GM12878 (cell line): ENCODE results near the gene CDKL1. TPM values are rescaled to one million over a fixed set of nuclear protein-coding genes. Genes with fewer than 3 reads are reported as not detected.

Source experiments
- ATAC-seq: fragments of 200-7000 bp; cut with Tn5 transposase; 3 replicates; pipeline ENCODE4 v1.9.1; 2020; ENCODE audit warnings: mild to moderate bottlenecking, moderate library complexity
- BruUV-seq: library from RNA; stranded (reverse); fragments of 400-500 nt; replicated peaks from 2 replicates; lab custom pipeline; 2021; lab: Mats Ljungman, UMichigan
- CTCF ChIA-PET: fragments of 300-600 bp; sonication (Branson Sonifier 250); formaldehyde crosslinking; extraction: SDS; loops from one replicate; lab custom pipeline; 2021; ENCODE audit warnings: inconsistent platforms; lab: Yijun Ruan, JAX
- POLR2A ChIA-PET: fragments of 350-600 bp; formaldehyde crosslinking; extraction: SDS; loops from one replicate; lab custom pipeline; 2021; ENCODE audit warnings: inconsistent platforms; lab: Charles Lee
- RAD21 ChIA-PET: fragments of 300-600 bp; sonication (Branson Sonifier 250); formaldehyde crosslinking; loops from one replicate; lab custom pipeline; 2023; ENCODE audit warnings: antibody characterized with exemption; ENCODE audit not compliant: unreplicated experiment; lab: Charles Lee
- SMC1A ChIA-PET: fragments of 300-600 bp; sonication (Branson Sonifier 250); formaldehyde crosslinking; loops from one replicate; lab custom pipeline; 2023; ENCODE audit not compliant: unreplicated experiment, uncharacterized antibody; lab: Charles Lee
- DNase-seq: peaks from one replicate; pipeline ENCODE4 v3.0.0-alpha.2; 2011; ENCODE audit warnings: low read depth, low spot score
- FAIRE-seq: peaks from 3 replicates; lab custom pipeline; 2011; peaks lifted over from hg19 to GRCh38; lab: Jason Lieb, UNC
- H2AFZ ChIP-seq: 2 replicates; pipeline ENCODE4 v1.6.0; 2011; ENCODE audit warnings: low read depth, low read length, control low read depth; ENCODE audit not compliant: control insufficient read depth
- H3K27ac ChIP-seq: 2 replicates; pipeline ENCODE4 v1.5.1; 2011; ENCODE audit warnings: control low read depth; ENCODE audit not compliant: control insufficient read depth, insufficient read depth
- H3K27me3 ChIP-seq, 2 experiments: replicated peaks in 1 of 2; 2 replicates each; pipeline versions ENCODE4 v1.6.0 to v1.6.1; 2011; ENCODE audit warnings: low read length in 1 of 2; ENCODE audit not compliant: control insufficient read depth in 2 of 2, insufficient read depth in 2 of 2
- H3K36me3 ChIP-seq, 2 experiments: 2 replicates each; pipeline ENCODE4 v1.5.1; 2011; ENCODE audit warnings: low read length in 1 of 2; ENCODE audit not compliant: control insufficient read depth in 2 of 2, insufficient read depth in 2 of 2
- H3K4me1 ChIP-seq: 2 replicates; pipeline ENCODE4 v1.6.1; 2011; ENCODE audit warnings: mild to moderate bottlenecking, low read length, moderate library complexity, mixed read lengths; ENCODE audit not compliant: control insufficient read depth, insufficient read depth
- H3K4me2 ChIP-seq: 2 replicates; pipeline ENCODE4 v1.6.0; 2011; ENCODE audit warnings: control low read depth; ENCODE audit not compliant: control insufficient read depth, insufficient read depth
- H3K4me3 ChIP-seq: fragments of 200-600 bp; sonication (generic); 2 replicates; pipeline ENCODE4 v1.5.1; 2016
- H3K79me2 ChIP-seq: 2 replicates; pipeline ENCODE4 v1.6.0; 2011; ENCODE audit warnings: low read length; ENCODE audit not compliant: control insufficient read depth, insufficient read depth
- H3K9ac ChIP-seq: 2 replicates; pipeline ENCODE4 v1.8.0; 2011; ENCODE audit warnings: low read length, control low read depth, mixed read lengths; ENCODE audit not compliant: control insufficient read depth, insufficient read depth
- H3K9me3 ChIP-seq: replicated peaks from 3 replicates; pipeline ENCODE4 v1.5.1; 2011; ENCODE audit warnings: mild to moderate bottlenecking, low read length; ENCODE audit not compliant: control insufficient read depth, insufficient read depth
- H4K20me1 ChIP-seq: 2 replicates; pipeline ENCODE4 v1.6.0; 2011; ENCODE audit not compliant: control insufficient read depth, insufficient read depth
- ATF2 ChIP-seq: IDR thresholded peaks from 2 replicates; pipeline ENCODE4 v1.6.1; 2012; ENCODE audit warnings: low read length, inconsistent platforms
- BHLHE40 ChIP-seq, 2 experiments: fragments of 450-650 bp in 1 of 2; IDR thresholded peaks; 2 replicates each; pipeline ENCODE4 v1.6.1; 2011 to 2017; ENCODE audit warnings: low read depth in 2 of 2, borderline replicate concordance in 1 of 2, improper control_type of control experiment in 1 of 2, low read length in 1 of 2, mild to moderate bottlenecking in 1 of 2
- BMI1 ChIP-seq: fragments of 450-650 bp; IDR thresholded peaks from 2 replicates; pipeline ENCODE4 v1.6.1; 2016; ENCODE audit warnings: mild to moderate bottlenecking, moderate library complexity, borderline replicate concordance
- CBFB ChIP-seq: IDR thresholded peaks from 2 replicates; pipeline ENCODE4 v1.6.1; 2016; ENCODE audit warnings: antibody characterized with exemption, low read depth
- DPF2 ChIP-seq: fragments of 450-650 bp; IDR thresholded peaks from 2 replicates; pipeline ENCODE4 v1.6.1; 2017; ENCODE audit warnings: mild to moderate bottlenecking
- EGR1 ChIP-seq, 2 experiments: IDR thresholded peaks; 1 replicate in 1 of 2; 2 replicates in 1 of 2; pipeline ENCODE4 v1.6.1; 2011 to 2012; ENCODE audit warnings: low read depth in 2 of 2, low read length in 2 of 2, borderline replicate concordance in 1 of 2, mild to moderate bottlenecking in 1 of 2, moderate library complexity in 1 of 2
- KDM1A ChIP-seq: fragments of 200-600 bp; sonication (generic); IDR thresholded peaks from 2 replicates; pipeline ENCODE4 v1.6.1; 2016; ENCODE audit warnings: borderline replicate concordance
- KLF5 ChIP-seq: fragments of 450-650 bp; IDR thresholded peaks from 2 replicates; pipeline ENCODE4 v1.6.1; 2014; ENCODE audit warnings: mild to moderate bottlenecking; ENCODE audit not compliant: partially characterized antibody
- PAX8 ChIP-seq: fragments of 450-650 bp; IDR thresholded peaks from 2 replicates; pipeline ENCODE4 v1.6.1; 2017; ENCODE audit warnings: mild to moderate bottlenecking, moderate library complexity
- POLR2AphosphoS5 ChIP-seq: IDR thresholded peaks from 2 replicates; pipeline ENCODE4 v1.6.1; 2011; ENCODE audit warnings: mild to moderate bottlenecking, low read length, inconsistent platforms
- POU2F2 ChIP-seq: IDR thresholded peaks from 3 replicates; pipeline ENCODE4 v1.6.1; 2011; ENCODE audit warnings: low read depth, mild to moderate bottlenecking, low read length, borderline replicate concordance
- RB1 ChIP-seq: fragments of 450-650 bp; formaldehyde crosslinking; IDR thresholded peaks from 2 replicates; pipeline ENCODE4 v1.6.1; 2017; ENCODE audit warnings: mild to moderate bottlenecking, borderline replicate concordance
- ZSCAN29 ChIP-seq: fragments of 450-650 bp; IDR thresholded peaks from 2 replicates; pipeline ENCODE4 v1.6.1; 2017; ENCODE audit warnings: mild to moderate bottlenecking, moderate library complexity
- WGBS: methylation state at CpG from one replicate; pipeline ENCODE4 v1.1.6; 2016; ENCODE audit warnings: low lambda C conversion rate; ENCODE audit not compliant: insufficient replicate concordance, insufficient coverage; ENCODE audit errors: missing lambda C conversion rate; 5-methylcytosine and 5-hydroxymethylcytosine counted together
- in situ Hi-C: fragments of 300-500 bp; cut with MboI; formaldehyde crosslinking; loops from 9 replicates; pipeline ENCODE4 v1.14.3; 2018; ENCODE audit warnings: mixed read lengths
- intact Hi-C: fragments of 100-400 bp; cut with micrococcal nuclease; formaldehyde crosslinking; loops from one replicate; pipeline ENCODE4 v1.14.2; 2022; ENCODE audit not compliant: unreplicated experiment
- polyA plus RNA-seq, 11 experiments: library from polyadenylated mRNA; depleted of rRNA in 4 of 11; unstranded in 6 of 11; stranded (reverse) in 5 of 11; fragments of >200 nt; fragmentation: Nextera tagmentation in 4 of 11; fragmentation: Illumina TruSeq in 1 of 11; extraction: Ambion mirVana in 4 of 11; extraction: Trizol in 1 of 11; gene quantifications; 1 replicate in 1 of 11; 2 replicates in 10 of 11; pipeline versions ENCODE4 v1.2.1 to v1.2.3, GENCODE V29; 2011 to 2016; ENCODE audit warnings: inconsistent platforms in 2 of 11, missing spikeins in 2 of 11, low read depth in 1 of 11
- total RNA-seq, 4 experiments: library from RNA; depleted of rRNA in 3 of 4; stranded (reverse); fragments of >200 nt in 3 of 4; fragmentation: Illumina TruSeq in 1 of 4; extraction: Trizol in 1 of 4; gene quantifications; 2 replicates each; pipeline versions ENCODE4 v1.2.1 to v1.2.3, GENCODE V29; 2013 to 2021
- TF ChIP-seq, protein P1 (sequence below): fragments of 450-650 bp; IDR thresholded peaks from 2 replicates; pipeline ENCODE4 v1.6.1; 2018; ENCODE audit warnings: mild to moderate bottlenecking, low read depth, moderate library complexity; ENCODE audit not compliant: partially characterized antibody
- TF ChIP-seq, protein P2 (sequence below): fragments of 450-650 bp; IDR thresholded peaks from 2 replicates; pipeline ENCODE4 v1.6.1; 2016; ENCODE audit warnings: mild to moderate bottlenecking, moderate library complexity, borderline replicate concordance

Gene CDKL1
- total and polyA plus RNA-seq, 10 of the 15 experiments (the other 5 are each of a cell fraction or from before 2014, with no cell fraction given) = 9.0 to 19.0 (median 11.1) TPM

GRCh38 chr14:50344116-50344775, 52.4 kb downstream of the CDKL1 start:
- Histone ChIP-seq H3K4me3 (no peak overlapping the region), H4K20me1 (no peaks in the 10 kb centered on the region), H3K27me3 (no peaks in the 10 kb centered on the region), H3K36me3 (peaks cover 0 to 4% of the 10 kb centered on the region in 2 experiments; a peak in 1 of 4 replicates), H3K4me1 (peaks cover 9% of the 10 kb centered on the region), H3K4me2 (no peak overlapping the region), H3K27ac (no peak overlapping the region), H3K9me3 (no peaks in the 10 kb centered on the region), H2AFZ (no peak overlapping the region), H3K79me2 (no peaks in the 10 kb centered on the region), H3K9ac (no peak overlapping the region)
- in situ Hi-C loops = no loop called here
- ChIA-PET POLR2A (interaction anchor here (0.9 to 1.5 kb wide), 4 partner anchors 13 to 32 kb away, joined by 4 to 5 read pairs (median 4); partner anchors contain the start of genes DMAC2L and L2HGDH), SMC1A (interaction anchor here (0.7 to 4.0 kb wide), 14 partner anchors 11 to 516 kb away, joined by 3 to 24 read pairs (median 4); partner anchors contain the start of gene CDKL1), RAD21 (interaction anchor here (0.7 to 2.7 kb wide), 17 partner anchors 11 to 516 kb away, joined by 3 to 19 read pairs (median 4); partner anchors contain the start of genes DMAC2L, L2HGDH and MAP4K5), CTCF (interaction anchor here (0.6 to 2.4 kb wide), 13 partner anchors 9 to 333 kb away, joined by 3 to 12 read pairs (median 4); no protein-coding TSS in a partner anchor)
- 32% methylated on average over 7 of the region's 7 CpGs for WGBS
- intact Hi-C loops = loop anchor here (10.0 kb wide), 1 partner anchor 421 kb away; no protein-coding TSS in a partner anchor
- FAIRE-seq = peak; percentile 79
- peak; percentile 94 for ATAC-seq
- no TSS peak for BruUV-seq
- DNase-seq = peak; percentile 74
- TF ChIP-seq POU2F2 (no peak), DPF2 (0 out of 2 replicates have a peak, but pooled peaks have one; percentile 32), KDM1A (no peak), CBFB (peak; percentile 46; the same call in 1 of the 2 replicates), ZSCAN29 (no peak), ATF2 (no peak; the same call in 1 of the 2 replicates), BHLHE40 (IDR thresholded peaks at IDR 0.05; ENCODE audit: borderline replicate concordance in 1 of 2, low read depth in 2 of 2, low read length in 1 of 2) (peak in 1 of 2 experiments; percentile 29; a peak in 1 of 4 replicates), PAX8 (no peak), EGR1 (IDR thresholded peaks at IDR 0.05; ENCODE audit: borderline replicate concordance in 1 of 2, low read depth in 2 of 2, low read length in 2 of 2) (no peak), BMI1 (no peak), POLR2AphosphoS5 (no peak), KLF5 (no peak), RB1 (no peak)
- TF ChIP-seq, protein P1, sequence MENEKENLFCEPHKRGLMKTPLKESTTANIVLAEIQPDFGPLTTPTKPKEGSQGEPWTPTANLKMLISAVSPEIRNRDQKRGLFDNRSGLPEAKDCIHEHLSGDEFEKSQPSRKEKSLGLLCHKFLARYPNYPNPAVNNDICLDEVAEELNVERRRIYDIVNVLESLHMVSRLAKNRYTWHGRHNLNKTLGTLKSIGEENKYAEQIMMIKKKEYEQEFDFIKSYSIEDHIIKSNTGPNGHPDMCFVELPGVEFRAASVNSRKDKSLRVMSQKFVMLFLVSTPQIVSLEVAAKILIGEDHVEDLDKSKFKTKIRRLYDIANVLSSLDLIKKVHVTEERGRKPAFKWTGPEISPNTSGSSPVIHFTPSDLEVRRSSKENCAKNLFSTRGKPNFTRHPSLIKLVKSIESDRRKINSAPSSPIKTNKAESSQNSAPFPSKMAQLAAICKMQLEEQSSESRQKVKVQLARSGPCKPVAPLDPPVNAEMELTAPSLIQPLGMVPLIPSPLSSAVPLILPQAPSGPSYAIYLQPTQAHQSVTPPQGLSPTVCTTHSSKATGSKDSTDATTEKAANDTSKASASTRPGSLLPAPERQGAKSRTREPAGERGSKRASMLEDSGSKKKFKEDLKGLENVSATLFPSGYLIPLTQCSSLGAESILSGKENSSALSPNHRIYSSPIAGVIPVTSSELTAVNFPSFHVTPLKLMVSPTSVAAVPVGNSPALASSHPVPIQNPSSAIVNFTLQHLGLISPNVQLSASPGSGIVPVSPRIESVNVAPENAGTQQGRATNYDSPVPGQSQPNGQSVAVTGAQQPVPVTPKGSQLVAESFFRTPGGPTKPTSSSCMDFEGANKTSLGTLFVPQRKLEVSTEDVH = no peak
- TF ChIP-seq, protein P2, sequence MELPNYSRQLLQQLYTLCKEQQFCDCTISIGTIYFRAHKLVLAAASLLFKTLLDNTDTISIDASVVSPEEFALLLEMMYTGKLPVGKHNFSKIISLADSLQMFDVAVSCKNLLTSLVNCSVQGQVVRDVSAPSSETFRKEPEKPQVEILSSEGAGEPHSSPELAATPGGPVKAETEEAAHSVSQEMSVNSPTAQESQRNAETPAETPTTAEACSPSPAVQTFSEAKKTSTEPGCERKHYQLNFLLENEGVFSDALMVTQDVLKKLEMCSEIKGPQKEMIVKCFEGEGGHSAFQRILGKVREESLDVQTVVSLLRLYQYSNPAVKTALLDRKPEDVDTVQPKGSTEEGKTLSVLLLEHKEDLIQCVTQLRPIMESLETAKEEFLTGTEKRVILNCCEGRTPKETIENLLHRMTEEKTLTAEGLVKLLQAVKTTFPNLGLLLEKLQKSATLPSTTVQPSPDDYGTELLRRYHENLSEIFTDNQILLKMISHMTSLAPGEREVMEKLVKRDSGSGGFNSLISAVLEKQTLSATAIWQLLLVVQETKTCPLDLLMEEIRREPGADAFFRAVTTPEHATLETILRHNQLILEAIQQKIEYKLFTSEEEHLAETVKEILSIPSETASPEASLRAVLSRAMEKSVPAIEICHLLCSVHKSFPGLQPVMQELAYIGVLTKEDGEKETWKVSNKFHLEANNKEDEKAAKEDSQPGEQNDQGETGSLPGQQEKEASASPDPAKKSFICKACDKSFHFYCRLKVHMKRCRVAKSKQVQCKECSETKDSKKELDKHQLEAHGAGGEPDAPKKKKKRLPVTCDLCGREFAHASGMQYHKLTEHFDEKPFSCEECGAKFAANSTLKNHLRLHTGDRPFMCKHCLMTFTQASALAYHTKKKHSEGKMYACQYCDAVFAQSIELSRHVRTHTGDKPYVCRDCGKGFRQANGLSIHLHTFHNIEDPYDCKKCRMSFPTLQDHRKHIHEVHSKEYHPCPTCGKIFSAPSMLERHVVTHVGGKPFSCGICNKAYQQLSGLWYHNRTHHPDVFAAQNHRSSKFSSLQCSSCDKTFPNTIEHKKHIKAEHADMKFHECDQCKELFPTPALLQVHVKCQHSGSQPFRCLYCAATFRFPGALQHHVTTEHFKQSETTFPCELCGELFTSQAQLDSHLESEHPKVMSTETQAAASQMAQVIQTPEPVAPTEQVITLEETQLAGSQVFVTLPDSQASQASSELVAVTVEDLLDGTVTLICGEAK = no peak
